Endodermal cell (in vitro differentiated cells): ENCODE data around the gene SGMS1. TPM values are rescaled to one million over a fixed set of nuclear protein-coding genes. Genes with fewer than 3 reads are reported as not detected.

Experiments
- DNase-seq: peaks from one replicate; pipeline ENCODE4 v3.0.0-alpha.2; 2017
- H3K27ac ChIP-seq: 2 replicates; pipeline ENCODE4 v1.5.1; 2013; ENCODE audit warnings: mild to moderate bottlenecking, low read depth, low read length, moderate library complexity
- H3K27me3 ChIP-seq: 2 replicates; pipeline ENCODE4 v1.6.1; 2013; ENCODE audit warnings: mild to moderate bottlenecking, low read length, moderate library complexity; ENCODE audit not compliant: insufficient read depth, control insufficient read depth, poor library complexity, severe bottlenecking
- H3K36me3 ChIP-seq: 2 replicates; pipeline ENCODE4 v1.7.0; 2013; ENCODE audit warnings: mild to moderate bottlenecking, low read length, moderate library complexity; ENCODE audit not compliant: control insufficient read depth, insufficient read depth
- H3K4me1 ChIP-seq: one replicate; pipeline ENCODE4 v1.7.0; 2013; ENCODE audit warnings: low read length; ENCODE audit not compliant: control insufficient read depth, insufficient read depth
- H3K4me3 ChIP-seq: 2 replicates; pipeline ENCODE4 v1.5.1; 2013; ENCODE audit warnings: mild to moderate bottlenecking, low read length, moderate library complexity
- H3K9ac ChIP-seq: 2 replicates; pipeline ENCODE4 v1.6.1; 2013; ENCODE audit warnings: mild to moderate bottlenecking, low read length, moderate library complexity; ENCODE audit not compliant: poor library complexity, severe bottlenecking; ENCODE audit errors: extremely low read depth
- H3K9me3 ChIP-seq: 2 replicates; pipeline ENCODE4 v1.6.1; 2013; ENCODE audit warnings: mild to moderate bottlenecking, low read length, moderate library complexity; ENCODE audit not compliant: control insufficient read depth
- H3K27ac Mint-ChIP-seq: 2 replicates; pipeline ENCODE4 v1.8.0; 2020; ENCODE audit warnings: mixed read lengths
- H3K27me3 Mint-ChIP-seq: 2 replicates; pipeline ENCODE4 v1.8.0; 2021; ENCODE audit warnings: mild to moderate bottlenecking, mixed read lengths; ENCODE audit not compliant: insufficient read depth
- H3K36me3 Mint-ChIP-seq: 2 replicates; pipeline ENCODE4 v1.8.0; 2020; ENCODE audit warnings: low read depth, mixed read lengths
- H3K4me1 Mint-ChIP-seq: 2 replicates; pipeline ENCODE4 v1.8.0; 2020; ENCODE audit warnings: mixed read lengths
- H3K4me3 Mint-ChIP-seq: 2 replicates; pipeline ENCODE4 v1.8.0; 2020; ENCODE audit warnings: mild to moderate bottlenecking, moderate library complexity, mixed read lengths
- H3K9me3 Mint-ChIP-seq: 2 replicates; pipeline ENCODE4 v1.8.0; 2020; ENCODE audit warnings: mild to moderate bottlenecking, mixed read lengths
- WGBS, 2 experiments: methylation state at CpG; one replicate each; pipeline versions ENCODE4 v1.1.5 to v1.1.7; 2013; ENCODE audit warnings: missing lambda C conversion rate in 2 of 2, mixed read lengths in 1 of 2; ENCODE audit not compliant: insufficient coverage in 1 of 2, insufficient read length in 1 of 2; 5-methylcytosine and 5-hydroxymethylcytosine counted together
- total RNA-seq, 2 donors: library from RNA; stranded (reverse); fragmentation: NEBNext Ultra II Directional in 1 of 2; extraction: Animal tissue kit (Norgen Biotek cat#: 25700) in 1 of 2; gene quantifications; 2 replicates in 1 of 2; 3 replicates in 1 of 2; pipeline ENCODE4 v1.2.1, GENCODE V29; 2021
- TF ChIP-seq, protein P1 (sequence below): fragments of 200-600 bp; sonication (generic); conservative IDR thresholded peaks from 2 replicates; pipeline ENCODE4 v1.5.0; 2021; ENCODE audit warnings: antibody characterized with exemption, mild to moderate bottlenecking

The SGMS1 gene
- total RNA-seq, 2 donors from 2014 or later = 12.0 to 14.3 TPM

GRCh38 chr10:50375745-50376144, 248.0 kb downstream of the SGMS1 start:
- WGBS, 2 experiments = 98 to 100% methylated on average over 1 to 2 of the region's 2 CpGs
- H3K9me3 Mint-ChIP-seq = peaks cover 8% of the 10 kb centered on the region
- Histone ChIP-seq H3K4me3 (no peak overlapping the region), H3K36me3 (no peaks in the 10 kb centered on the region), H3K4me1 (no peaks in the 10 kb centered on the region), H3K27me3 (no peaks in the 10 kb centered on the region), H3K27ac (no peak overlapping the region), H3K9me3 (peaks cover 7% of the 10 kb centered on the region), H3K9ac (no peak overlapping the region)
- H3K27ac Mint-ChIP-seq = no peak overlapping the region
- no peaks in the 10 kb centered on the region for H3K27me3 Mint-ChIP-seq
- TF ChIP-seq, protein P1, sequence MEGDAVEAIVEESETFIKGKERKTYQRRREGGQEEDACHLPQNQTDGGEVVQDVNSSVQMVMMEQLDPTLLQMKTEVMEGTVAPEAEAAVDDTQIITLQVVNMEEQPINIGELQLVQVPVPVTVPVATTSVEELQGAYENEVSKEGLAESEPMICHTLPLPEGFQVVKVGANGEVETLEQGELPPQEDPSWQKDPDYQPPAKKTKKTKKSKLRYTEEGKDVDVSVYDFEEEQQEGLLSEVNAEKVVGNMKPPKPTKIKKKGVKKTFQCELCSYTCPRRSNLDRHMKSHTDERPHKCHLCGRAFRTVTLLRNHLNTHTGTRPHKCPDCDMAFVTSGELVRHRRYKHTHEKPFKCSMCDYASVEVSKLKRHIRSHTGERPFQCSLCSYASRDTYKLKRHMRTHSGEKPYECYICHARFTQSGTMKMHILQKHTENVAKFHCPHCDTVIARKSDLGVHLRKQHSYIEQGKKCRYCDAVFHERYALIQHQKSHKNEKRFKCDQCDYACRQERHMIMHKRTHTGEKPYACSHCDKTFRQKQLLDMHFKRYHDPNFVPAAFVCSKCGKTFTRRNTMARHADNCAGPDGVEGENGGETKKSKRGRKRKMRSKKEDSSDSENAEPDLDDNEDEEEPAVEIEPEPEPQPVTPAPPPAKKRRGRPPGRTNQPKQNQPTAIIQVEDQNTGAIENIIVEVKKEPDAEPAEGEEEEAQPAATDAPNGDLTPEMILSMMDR = no peak
- H3K4me3 Mint-ChIP-seq = no peak overlapping the region
- no peak for DNase-seq
- H3K36me3 Mint-ChIP-seq = peaks cover 6% of the 10 kb centered on the region
- peaks cover 3% of the 10 kb centered on the region for H3K4me1 Mint-ChIP-seq

- peaks cover 3% of the 10 kb centered on the region for H3K4me1 Mint-ChIP-seq
- H3K27me3 Mint-ChIP-seq = no peaks in the 10 kb centered on the region
- H3K9me3 ChIP-seq = peaks cover 7% of the 10 kb centered on the region
- H3K27ac Mint-ChIP-seq = no peak overlapping the region
- H3K4me3 ChIP-seq = no peak overlapping the region
- no peak overlapping the region for H3K27ac ChIP-seq
- TF ChIP-seq, protein P1 = no peak
- no peak for DNase-seq
- H3K36me3 Mint-ChIP-seq = peaks cover 6% of the 10 kb centered on the region
- no peaks in the 10 kb centered on the region for H3K36me3 ChIP-seq
- no peaks in the 10 kb centered on the region for H3K27me3 ChIP-seq
- H3K9me3 Mint-ChIP-seq = peaks cover 8% of the 10 kb centered on the region
- no peaks in the 10 kb centered on the region for H3K4me1 ChIP-seq
- no peak overlapping the region for H3K4me3 Mint-ChIP-seq
- no peak overlapping the region for H3K9ac ChIP-seq
Observed at GRCh38 chr10:50375051-50375452, 248.7 kb downstream of the SGMS1 start.

DNA sequence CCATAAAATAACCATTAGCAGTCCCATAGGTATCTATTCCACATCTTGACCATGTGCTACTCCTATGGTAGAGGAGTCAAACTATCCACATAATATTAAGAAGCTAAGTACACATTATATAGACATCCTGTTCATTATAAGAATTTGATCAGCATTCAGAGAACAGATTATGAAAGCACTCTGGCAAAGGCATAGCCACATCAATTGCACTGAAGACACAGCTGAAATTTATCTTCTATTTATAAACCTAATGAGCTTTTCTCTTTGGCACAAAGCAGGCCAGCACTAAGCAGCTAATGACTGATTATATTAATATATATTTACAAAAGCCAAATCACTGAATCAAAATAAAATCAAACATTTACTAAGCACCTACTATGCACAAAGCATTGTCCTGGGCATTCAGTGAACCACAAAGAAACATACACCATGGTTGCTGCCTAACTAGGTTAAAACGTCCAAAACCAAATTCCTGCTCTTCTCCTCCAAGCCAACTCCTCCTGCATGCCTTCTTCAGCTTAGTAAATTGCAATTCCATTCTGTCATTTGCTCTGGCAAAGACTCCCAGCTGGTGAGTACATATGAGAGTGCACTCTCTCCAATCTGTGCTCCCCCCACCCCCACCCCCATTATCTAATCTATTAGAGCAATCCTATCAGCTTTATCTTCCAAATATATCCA, 249.8 kb downstream of the SGMS1 start:
- 63% methylated on average over 1 of the region's 1 CpG; no CpG with 5 or more reads in 1 of the 2 experiments for WGBS, 2 experiments
- H3K27me3 Mint-ChIP-seq = no peaks in the 10 kb centered on the region
- no peaks in the 10 kb centered on the region for H3K4me1 ChIP-seq

More for the DNA sequence above, 249.8 kb downstream of the SGMS1 start:
- peaks cover 6% of the 10 kb centered on the region for H3K36me3 Mint-ChIP-seq
- Histone ChIP-seq H3K4me3 (no peak overlapping the region), H3K9me3 (peaks cover 7% of the 10 kb centered on the region), H3K9ac (no peak overlapping the region), H3K27ac (no peak overlapping the region), H3K36me3 (no peaks in the 10 kb centered on the region), H3K27me3 (no peaks in the 10 kb centered on the region)
- peaks cover 8% of the 10 kb centered on the region for H3K9me3 Mint-ChIP-seq
- no peak overlapping the region for H3K4me3 Mint-ChIP-seq
- TF ChIP-seq, protein P1 = no peak
- H3K27ac Mint-ChIP-seq = no peak overlapping the region
- DNase-seq = no peak
- peaks cover 3% of the 10 kb centered on the region for H3K4me1 Mint-ChIP-seq
